HAP-1 (cell line): ENCODE data around the gene NDUFA9.

Source experiments
- DNase-seq, 2 experiments: peaks; one replicate each; pipeline ENCODE4 v3.0.0-alpha.2; 2016 to 2020; ENCODE audit warnings: low spot score in 2 of 2
- H3K27me3 ChIP-seq: fragments of 250-450 bp; sonication (Bioruptor Pico); 2 replicates; pipeline ENCODE4 v1.5.1; 2020; ENCODE audit warnings: low read depth, mild to moderate bottlenecking, moderate library complexity
- H3K36me3 ChIP-seq: fragments of 250-450 bp; sonication (Bioruptor Pico); replicated peaks from 2 replicates; pipeline ENCODE4 v1.5.1; 2020; ENCODE audit warnings: mild to moderate bottlenecking
- H3K4me1 ChIP-seq: fragments of 250-450 bp; sonication (Bioruptor Pico); 2 replicates; pipeline ENCODE4 v1.5.1; 2020; ENCODE audit warnings: mild to moderate bottlenecking
- H3K4me3 ChIP-seq: fragments of 250-450 bp; sonication (Bioruptor Pico); 2 replicates; pipeline ENCODE4 v1.5.1; 2020; ENCODE audit warnings: mild to moderate bottlenecking, moderate library complexity
- H3K9me3 ChIP-seq: fragments of 250-450 bp; sonication (Bioruptor Pico); 2 replicates; pipeline ENCODE4 v1.5.1; 2020; ENCODE audit warnings: mild to moderate bottlenecking, moderate library complexity
- in situ Hi-C: fragments of 300-500 bp; cut with MboI; formaldehyde crosslinking; loops from 3 replicates; pipeline ENCODE4 v1.14.3; 2020; ENCODE audit warnings: low sequenced_read_pairs, inconsistent platforms, mixed read lengths

NDUFA9 gene

GRCh38 chr12:4648501-4649357 lies at the start of gene NDUFA9, which contains the start of gene AKAP3:
NDUFA9 (plus strand) TSS chr12:4649114; CDS start chr12:4649127, 13 bp downstream.
AKAP3 (minus strand) TSS chr12:4649051; CDS start chr12:4638196, 10,855 bp downstream.
- Histone ChIP-seq H3K4me3 (peak within 1 kb of the TSS; percentile 80), H3K4me1 (peaks cover 26% of the 10 kb centered on the region), H3K9me3 (no peaks in the 10 kb centered on the region), H3K27me3 (0 out of 2 replicates have a peak, but pooled peaks cover under 1% of the 10 kb centered on the region), H3K36me3 (no peaks in the 10 kb centered on the region)
- peak; percentile 79 to 86 for DNase-seq
- in situ Hi-C loops, result no loop called here

DNA sequence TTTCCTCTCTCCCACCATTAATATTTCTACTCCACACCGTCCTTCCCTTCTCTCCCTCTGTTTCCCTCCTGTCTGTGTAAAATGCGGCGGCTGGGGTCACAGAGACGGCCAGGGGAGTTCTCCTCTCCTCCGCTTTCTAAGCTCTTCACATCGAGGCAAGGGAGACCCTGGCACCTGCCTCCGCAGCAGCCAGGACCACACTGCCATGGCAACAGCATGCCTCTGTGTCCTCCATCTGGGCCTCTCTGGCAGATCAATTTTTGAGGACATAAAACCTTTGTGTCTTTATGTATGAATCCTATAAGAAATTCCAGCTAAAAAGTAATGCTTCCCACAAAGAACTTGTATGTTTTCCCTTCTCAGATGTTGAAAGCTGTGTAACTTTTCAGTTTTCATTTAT lies 45.5 kb upstream of the NDUFA9 start:
- Histone ChIP-seq H3K4me1 (peaks cover 3% of the 10 kb centered on the region), H3K27me3 (no peaks in the 10 kb centered on the region), H3K9me3 (no peaks in the 10 kb centered on the region), H3K4me3 (no peak overlapping the region), H3K36me3 (no peaks in the 10 kb centered on the region)
- in situ Hi-C loops, result no loop called here
- no peak for DNase-seq

GRCh38 chr12:4603946-4604345 lies 45.0 kb upstream of the NDUFA9 start:
- Histone ChIP-seq H3K4me1 (peaks cover 3% of the 10 kb centered on the region), H3K27me3 (no peaks in the 10 kb centered on the region), H3K4me3 (no peak overlapping the region), H3K9me3 (no peaks in the 10 kb centered on the region), H3K36me3 (no peaks in the 10 kb centered on the region)
- in situ Hi-C loops, result no loop called here
- DNase-seq, result no peak

GRCh38 chr12:4604684-4605193 lies 44.2 kb upstream of the NDUFA9 start:
- Histone ChIP-seq H3K27me3 (no peaks in the 10 kb centered on the region), H3K4me1 (peaks cover 3% of the 10 kb centered on the region), H3K9me3 (no peaks in the 10 kb centered on the region), H3K36me3 (no peaks in the 10 kb centered on the region), H3K4me3 (peak overlapping the region; percentile 70)
- in situ Hi-C loops, result no loop called here
- DNase-seq, result peak; percentile 86 to 89

- Histone ChIP-seq H3K4me1 (peaks cover 3% of the 10 kb centered on the region), H3K27me3 (no peaks in the 10 kb centered on the region), H3K36me3 (no peaks in the 10 kb centered on the region), H3K4me3 (no peak overlapping the region), H3K9me3 (no peaks in the 10 kb centered on the region)
- in situ Hi-C loops, result no loop called here
- DNase-seq, result no peak
Observed at GRCh38 chr12:4607056-4607455, 41.9 kb upstream of the NDUFA9 start.

GRCh38 chr12:4609071-4609470 lies 39.8 kb upstream of the NDUFA9 start:
- in situ Hi-C loops, result no loop called here
- no peaks in the 10 kb centered on the region for H3K27me3 ChIP-seq

DNA sequence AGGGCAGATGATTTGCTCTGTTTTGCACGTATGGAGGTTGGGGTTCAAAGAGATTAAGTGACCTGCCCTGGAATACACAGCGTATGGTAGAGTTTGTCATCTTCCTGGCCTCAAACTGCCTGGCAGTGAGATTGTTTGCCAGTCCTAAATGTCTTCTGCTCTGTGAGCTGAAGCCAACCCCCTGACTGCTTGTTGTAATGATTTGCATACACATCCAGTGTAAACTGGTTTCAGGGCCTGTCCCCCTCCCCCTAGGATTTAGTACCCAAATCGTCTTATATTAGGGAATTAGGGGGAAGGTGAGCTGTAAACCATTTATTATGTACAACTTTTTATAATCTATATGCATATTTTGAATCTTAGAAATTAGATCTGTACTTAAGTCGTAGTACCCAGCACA lies 38.4 kb upstream of the NDUFA9 start:
- Histone ChIP-seq H3K4me3 (no peak overlapping the region), H3K36me3 (peaks cover 11% of the 10 kb centered on the region)
- DNase-seq, result no peak

More at GRCh38 chr12:4609071-4609470, 39.8 kb upstream of the NDUFA9 start:
- DNase-seq, result no peak
- H3K4me3 ChIP-seq, result no peak overlapping the region
- H3K36me3 ChIP-seq, result peaks cover 10% of the 10 kb centered on the region
- peaks cover 3% of the 10 kb centered on the region for H3K4me1 ChIP-seq
- no peaks in the 10 kb centered on the region for H3K9me3 ChIP-seq

GRCh38 chr12:4615667-4616066 lies 33.2 kb upstream of the NDUFA9 start:
- no peaks in the 10 kb centered on the region for H3K9me3 ChIP-seq
- H3K27me3 ChIP-seq, result no peaks in the 10 kb centered on the region
- H3K4me1 ChIP-seq, result no peaks in the 10 kb centered on the region
- in situ Hi-C loops, result no loop called here
- DNase-seq, result no peak
- H3K4me3 ChIP-seq, result no peak overlapping the region
- H3K36me3 ChIP-seq, result peaks cover 11% of the 10 kb centered on the region

More for the DNA sequence above, 38.4 kb upstream of the NDUFA9 start:
- in situ Hi-C loops, result no loop called here
- Histone ChIP-seq H3K27me3 (no peaks in the 10 kb centered on the region), H3K4me1 (peaks cover 3% of the 10 kb centered on the region), H3K9me3 (no peaks in the 10 kb centered on the region)

GRCh38 chr12:4621511-4621910 lies 27.4 kb upstream of the NDUFA9 start:
- Histone ChIP-seq H3K4me1 (no peaks in the 10 kb centered on the region), H3K4me3 (no peak overlapping the region), H3K9me3 (no peaks in the 10 kb centered on the region), H3K36me3 (no peaks in the 10 kb centered on the region), H3K27me3 (no peaks in the 10 kb centered on the region)
- in situ Hi-C loops, result no loop called here
- no peak for DNase-seq

DNA sequence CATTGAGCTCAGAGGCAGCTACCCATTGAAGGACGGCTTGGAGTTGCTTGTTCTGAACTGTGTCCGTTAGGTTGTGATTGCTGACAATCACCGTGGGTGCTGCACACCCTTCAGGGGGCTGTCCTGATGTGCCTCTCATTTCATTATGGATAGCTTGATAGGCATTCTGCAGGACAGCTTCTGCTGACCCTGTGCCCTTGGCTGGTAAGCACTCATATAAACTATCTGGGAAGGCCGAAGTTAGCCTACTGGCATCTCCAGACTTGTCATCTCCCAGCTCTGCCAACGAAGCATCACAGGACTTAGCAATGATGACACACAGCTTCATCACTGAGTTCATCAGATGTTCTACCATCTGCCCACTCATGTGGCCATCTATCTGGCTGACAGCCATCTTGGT lies 22.4 kb upstream of the NDUFA9 start:
- peaks cover 12% of the 10 kb centered on the region for H3K27me3 ChIP-seq
- H3K4me3 ChIP-seq, result no peak overlapping the region
- no peak for DNase-seq
- in situ Hi-C loops, result no loop called here
- no peaks in the 10 kb centered on the region for H3K9me3 ChIP-seq
- no peaks in the 10 kb centered on the region for H3K4me1 ChIP-seq
- no peaks in the 10 kb centered on the region for H3K36me3 ChIP-seq

DNA sequence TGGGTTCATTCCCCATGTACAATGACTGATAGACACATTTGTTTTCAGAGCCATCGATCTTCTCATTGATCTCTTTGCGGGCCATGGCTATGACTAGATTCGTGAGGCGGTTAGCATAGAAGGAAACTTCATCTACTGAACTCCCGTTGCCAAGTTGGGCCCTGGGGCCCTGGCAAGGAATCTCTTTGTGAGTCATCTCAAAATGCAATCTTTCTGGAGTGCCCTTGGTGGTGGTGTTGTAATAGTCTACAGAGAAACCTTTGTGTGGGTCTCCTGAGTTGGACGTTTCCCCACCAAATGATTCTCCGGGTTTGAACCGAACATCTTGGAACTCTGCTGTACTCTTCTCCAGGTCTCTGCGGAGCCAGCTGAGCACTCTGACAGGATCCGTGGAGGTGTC lies 20.5 kb upstream of the NDUFA9 start:
- H3K27me3 ChIP-seq, result peaks cover 12% of the 10 kb centered on the region
- no peak overlapping the region for H3K4me3 ChIP-seq
- no peaks in the 10 kb centered on the region for H3K4me1 ChIP-seq
- no peak for DNase-seq
- in situ Hi-C loops, result no loop called here
- H3K9me3 ChIP-seq, result no peaks in the 10 kb centered on the region
- H3K36me3 ChIP-seq, result no peaks in the 10 kb centered on the region

GRCh38 chr12:4630262-4630661 lies 18.7 kb upstream of the NDUFA9 start:
- Histone ChIP-seq H3K9me3 (no peaks in the 10 kb centered on the region), H3K36me3 (no peaks in the 10 kb centered on the region), H3K4me3 (no peak overlapping the region), H3K4me1 (no peaks in the 10 kb centered on the region), H3K27me3 (peaks cover 12% of the 10 kb centered on the region)
- DNase-seq, result no peak
- in situ Hi-C loops, result no loop called here

DNA sequence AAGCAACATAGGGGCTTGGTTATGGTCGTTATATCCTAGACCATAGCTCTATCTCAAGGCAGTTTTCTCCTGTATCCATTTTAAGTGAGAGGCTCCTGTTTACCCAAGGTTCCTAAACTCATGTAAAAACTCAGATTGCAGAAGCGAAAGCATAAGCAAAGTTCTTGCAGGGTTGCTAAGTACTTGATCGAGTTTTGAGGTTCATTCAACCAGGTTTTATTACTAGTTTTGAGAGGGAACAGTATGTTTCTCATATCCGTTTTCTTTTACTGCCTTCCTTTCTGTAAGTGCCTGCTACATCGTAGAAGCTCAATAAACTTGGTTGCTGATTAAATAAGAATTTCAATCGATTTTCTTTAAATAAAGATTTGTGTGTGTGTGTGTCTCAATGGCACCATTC lies 5.2 kb upstream of the NDUFA9 start:
- no peak overlapping the region for H3K4me3 ChIP-seq

GRCh38 chr12:4645023-4645422 lies 3.9 kb upstream of the NDUFA9 start:
- Histone ChIP-seq H3K36me3 (no peaks in the 10 kb centered on the region), H3K9me3 (no peaks in the 10 kb centered on the region), H3K4me1 (peaks cover 11% of the 10 kb centered on the region), H3K27me3 (0 out of 2 replicates have a peak, but pooled peaks cover 4% of the 10 kb centered on the region), H3K4me3 (no peak overlapping the region)
- no peak for DNase-seq
- in situ Hi-C loops, result no loop called here

More for the DNA sequence above, 5.2 kb upstream of the NDUFA9 start:
- no peaks in the 10 kb centered on the region for H3K9me3 ChIP-seq
- H3K27me3 ChIP-seq, result 0 out of 2 replicates have a peak, but pooled peaks cover 4% of the 10 kb centered on the region
- DNase-seq, result no peak
- no peaks in the 10 kb centered on the region for H3K36me3 ChIP-seq
- H3K4me1 ChIP-seq, result peaks cover 8% of the 10 kb centered on the region; the same call in 1 of the 2 replicates
- in situ Hi-C loops, result no loop called here
